SK-N-MC (cell line): Measurements from ENCODE around the gene ZNF684.
"Not testable (repeated sequence)": the region's sequence is repeated elsewhere in the genome, so short reads cannot be mapped to it uniquely, and the experiment has no call there.

Experiments used
- EZH2 ChIP-seq: fragments of 200-600 bp; sonication (generic); IDR thresholded peaks from one replicate; pipeline ENCODE4 v1.6.1; 2017; ENCODE audit warnings: antibody characterized with exemption
- FOXP2 ChIP-seq: optimal IDR thresholded peaks from 2 replicates; pipeline ENCODE3; 2011; ENCODE audit warnings: mild to moderate bottlenecking, moderate library complexity; ENCODE audit not compliant: insufficient read depth; ENCODE audit errors: extremely low read length, control extremely low read depth
- POLR2AphosphoS5 ChIP-seq: IDR thresholded peaks from 2 replicates; pipeline ENCODE4 v1.6.1; 2012; ENCODE audit warnings: mild to moderate bottlenecking, low read depth, low read length, borderline replicate concordance

GRCh38 chr1:40574805-40575204 lies 43.4 kb downstream of the ZNF684 start:
- TF ChIP-seq POLR2AphosphoS5, EZH2, FOXP2: not testable (repeated sequence)
